GM23338 (cell line): ENCODE data around the gene IBTK.
"Not testable (repeated sequence)": the region's sequence is repeated elsewhere in the genome, so short reads cannot be mapped to it uniquely, and the experiment has no call there.

ENCODE experiments used
- EZH2phosphoT487 ChIP-seq: fragments of 200-600 bp; sonication (generic); IDR thresholded peaks from one replicate; pipeline ENCODE4 v1.8.1; 2018; ENCODE audit warnings: antibody characterized with exemption; ENCODE audit not compliant: unreplicated experiment
- POLR2AphosphoS5 ChIP-seq: IDR thresholded peaks from 2 replicates; pipeline ENCODE4 v1.6.1; 2016; ENCODE audit warnings: antibody characterized with exemption, low read depth
- TF ChIP-seq, protein P1 (sequence below), 2 experiments: fragments of 200-600 bp in 1 of 2; sonication (generic) in 1 of 2; conservative IDR thresholded peaks; 2 replicates each; pipeline versions ENCODE4 v1.5.1 to v1.6.1; 2016 to 2017; ENCODE audit warnings: antibody characterized with exemption in 2 of 2, low read depth in 2 of 2, mild to moderate bottlenecking in 2 of 2, moderate library complexity in 1 of 2

- TF ChIP-seq, protein P1, sequence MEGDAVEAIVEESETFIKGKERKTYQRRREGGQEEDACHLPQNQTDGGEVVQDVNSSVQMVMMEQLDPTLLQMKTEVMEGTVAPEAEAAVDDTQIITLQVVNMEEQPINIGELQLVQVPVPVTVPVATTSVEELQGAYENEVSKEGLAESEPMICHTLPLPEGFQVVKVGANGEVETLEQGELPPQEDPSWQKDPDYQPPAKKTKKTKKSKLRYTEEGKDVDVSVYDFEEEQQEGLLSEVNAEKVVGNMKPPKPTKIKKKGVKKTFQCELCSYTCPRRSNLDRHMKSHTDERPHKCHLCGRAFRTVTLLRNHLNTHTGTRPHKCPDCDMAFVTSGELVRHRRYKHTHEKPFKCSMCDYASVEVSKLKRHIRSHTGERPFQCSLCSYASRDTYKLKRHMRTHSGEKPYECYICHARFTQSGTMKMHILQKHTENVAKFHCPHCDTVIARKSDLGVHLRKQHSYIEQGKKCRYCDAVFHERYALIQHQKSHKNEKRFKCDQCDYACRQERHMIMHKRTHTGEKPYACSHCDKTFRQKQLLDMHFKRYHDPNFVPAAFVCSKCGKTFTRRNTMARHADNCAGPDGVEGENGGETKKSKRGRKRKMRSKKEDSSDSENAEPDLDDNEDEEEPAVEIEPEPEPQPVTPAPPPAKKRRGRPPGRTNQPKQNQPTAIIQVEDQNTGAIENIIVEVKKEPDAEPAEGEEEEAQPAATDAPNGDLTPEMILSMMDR (conservative IDR thresholded peaks at IDR 0.05; ENCODE audit: low read depth in 2 of 2), result not testable (repeated sequence)
- not testable (repeated sequence) for TF ChIP-seq POLR2AphosphoS5, EZH2phosphoT487
These were observed 94.8 kb downstream of the IBTK start for GRCh38 chr6:82152786-82153185.
